Smooth muscle cell (in vitro differentiated cells): ENCODE results near the gene CRKL. TPM values are rescaled to one million over a fixed set of nuclear protein-coding genes. Genes with fewer than 3 reads are reported as not detected.
"Not testable (repeated sequence)": the region's sequence is repeated elsewhere in the genome, so short reads cannot be mapped to it uniquely, and the experiment has no call there.

Experiments
- DNase-seq: peaks from one replicate; lab custom pipeline; 2025; ENCODE audit not compliant: unreplicated experiment; lab: John Stamatoyannopoulos, UW
- H2AFZ ChIP-seq: fragments of 200-600 bp; sonication (generic); 2 replicates; pipeline ENCODE4 v1.6.0; 2016; ENCODE audit warnings: antibody characterized with exemption, low read depth, mild to moderate bottlenecking
- H3F3A ChIP-seq: fragments of 200-600 bp; sonication (generic); 2 replicates; pipeline ENCODE4 v1.6.0; 2017; ENCODE audit warnings: antibody characterized with exemption, low read depth
- H3K27ac ChIP-seq: fragments of 200-600 bp; sonication (generic); 2 replicates; pipeline ENCODE4 v1.5.1; 2016; ENCODE audit warnings: low read depth, mild to moderate bottlenecking
- H3K27me3 ChIP-seq: fragments of 200-600 bp; sonication (generic); 2 replicates; pipeline ENCODE4 v1.6.1; 2016; ENCODE audit warnings: low read depth, mild to moderate bottlenecking
- H3K36me3 ChIP-seq: fragments of 200-600 bp; sonication (generic); 2 replicates; pipeline ENCODE4 v1.5.1; 2016; ENCODE audit warnings: low read depth
- H3K4me1 ChIP-seq: fragments of 200-600 bp; sonication (generic); 2 replicates; pipeline ENCODE4 v1.5.1; 2016; ENCODE audit warnings: low read depth
- H3K4me2 ChIP-seq: fragments of 200-600 bp; sonication (generic); 2 replicates; pipeline ENCODE4 v1.6.0; 2016; ENCODE audit warnings: mild to moderate bottlenecking
- H3K4me3 ChIP-seq: fragments of 200-600 bp; sonication (generic); 2 replicates; pipeline ENCODE4 v1.5.1; 2016; ENCODE audit warnings: mild to moderate bottlenecking
- H3K79me2 ChIP-seq: fragments of 200-600 bp; sonication (generic); 2 replicates; pipeline ENCODE4 v1.6.0; 2016; ENCODE audit warnings: low read depth, mild to moderate bottlenecking
- H3K9ac ChIP-seq: fragments of 200-600 bp; sonication (generic); 2 replicates; pipeline ENCODE4 v1.6.0; 2016; ENCODE audit warnings: low read depth
- H3K9me3 ChIP-seq: fragments of 200-600 bp; sonication (generic); replicated peaks from 2 replicates; pipeline ENCODE4 v1.5.1; 2016; ENCODE audit warnings: low read depth
- H4K20me1 ChIP-seq: fragments of 200-600 bp; sonication (generic); 2 replicates; pipeline ENCODE4 v1.6.0; 2016; ENCODE audit warnings: low read depth
- WGBS: methylation state at CpG from one replicate; pipeline ENCODE4 v1.1.7; 2016; ENCODE audit warnings: low lambda C conversion rate; 5-methylcytosine and 5-hydroxymethylcytosine counted together
- polyA plus RNA-seq: library from polyadenylated mRNA; unstranded; fragments of >200 nt; fragmentation: Nextera tagmentation; extraction: Ambion mirVana; gene quantifications from 2 replicates; pipeline ENCODE4 v1.2.1, GENCODE V29; 2016
- total RNA-seq: library from RNA; depleted of rRNA; stranded (reverse); fragments of >200 nt; gene quantifications from 2 replicates; pipeline ENCODE4 v1.2.3, GENCODE V29; 2014
- TF ChIP-seq, protein P1 (sequence below): fragments of 200-600 bp; sonication (generic); IDR thresholded peaks from 2 replicates; pipeline ENCODE4 v1.5.1; 2017; ENCODE audit warnings: borderline replicate concordance, mild to moderate bottlenecking, antibody characterized with exemption; ENCODE audit not compliant: insufficient read depth, poor library complexity, severe bottlenecking

CRKL gene
- total and polyA plus RNA-seq, 2 experiments from 2014 or later = 26.6 to 40.9 TPM

- Histone ChIP-seq H3K27ac (no peak overlapping the region), H3K79me2 (no peaks in the 10 kb centered on the region), H3F3A (no peaks in the 10 kb centered on the region), H4K20me1 (no peaks in the 10 kb centered on the region), H3K4me2 (no peak overlapping the region), H3K4me1 (no peaks in the 10 kb centered on the region), H3K9ac (no peak overlapping the region), H3K4me3 (no peak overlapping the region), H3K36me3 (no peaks in the 10 kb centered on the region), H3K9me3 (no peaks in the 10 kb centered on the region), H3K27me3 (no peaks in the 10 kb centered on the region), H2AFZ (no peak overlapping the region)
- WGBS = 81% methylated on average over 3 of the region's 3 CpGs
- TF ChIP-seq, protein P1, sequence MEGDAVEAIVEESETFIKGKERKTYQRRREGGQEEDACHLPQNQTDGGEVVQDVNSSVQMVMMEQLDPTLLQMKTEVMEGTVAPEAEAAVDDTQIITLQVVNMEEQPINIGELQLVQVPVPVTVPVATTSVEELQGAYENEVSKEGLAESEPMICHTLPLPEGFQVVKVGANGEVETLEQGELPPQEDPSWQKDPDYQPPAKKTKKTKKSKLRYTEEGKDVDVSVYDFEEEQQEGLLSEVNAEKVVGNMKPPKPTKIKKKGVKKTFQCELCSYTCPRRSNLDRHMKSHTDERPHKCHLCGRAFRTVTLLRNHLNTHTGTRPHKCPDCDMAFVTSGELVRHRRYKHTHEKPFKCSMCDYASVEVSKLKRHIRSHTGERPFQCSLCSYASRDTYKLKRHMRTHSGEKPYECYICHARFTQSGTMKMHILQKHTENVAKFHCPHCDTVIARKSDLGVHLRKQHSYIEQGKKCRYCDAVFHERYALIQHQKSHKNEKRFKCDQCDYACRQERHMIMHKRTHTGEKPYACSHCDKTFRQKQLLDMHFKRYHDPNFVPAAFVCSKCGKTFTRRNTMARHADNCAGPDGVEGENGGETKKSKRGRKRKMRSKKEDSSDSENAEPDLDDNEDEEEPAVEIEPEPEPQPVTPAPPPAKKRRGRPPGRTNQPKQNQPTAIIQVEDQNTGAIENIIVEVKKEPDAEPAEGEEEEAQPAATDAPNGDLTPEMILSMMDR = no peak
- DNase-seq = no peak
These were observed 10.8 kb upstream of the CRKL start for GRCh38 chr22:20906387-20906767.

DNA sequence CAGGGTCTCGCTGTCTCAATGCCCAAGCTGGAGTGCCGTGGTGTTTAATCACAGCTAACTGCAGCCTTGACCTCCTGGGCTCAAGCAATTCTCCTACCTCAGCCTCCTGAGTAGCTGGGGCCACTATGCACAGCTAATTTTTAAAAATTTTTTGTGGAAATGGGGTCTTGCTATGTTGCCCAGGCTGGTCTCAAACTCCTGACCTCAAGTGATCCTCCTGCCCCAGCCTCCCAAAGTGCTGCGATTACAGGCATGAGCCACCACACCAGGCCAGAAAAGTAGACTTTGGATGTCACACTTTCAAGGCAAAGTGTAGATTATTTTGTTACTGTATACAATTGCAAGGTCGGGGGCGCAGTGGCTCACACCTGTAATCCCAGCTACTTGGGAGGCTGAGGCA is 8.5 kb upstream of the CRKL start:
- not testable (repeated sequence) for H3K36me3 ChIP-seq, H3K27me3 ChIP-seq, H3K4me1 ChIP-seq, H4K20me1 ChIP-seq, H3K9me3 ChIP-seq, DNase-seq, H3K4me2 ChIP-seq, H3K27ac ChIP-seq, H3K4me3 ChIP-seq, H3K79me2 ChIP-seq, H2AFZ ChIP-seq, H3F3A ChIP-seq, H3K9ac ChIP-seq
- WGBS = 94% methylated on average over 5 of the region's 5 CpGs

DNA sequence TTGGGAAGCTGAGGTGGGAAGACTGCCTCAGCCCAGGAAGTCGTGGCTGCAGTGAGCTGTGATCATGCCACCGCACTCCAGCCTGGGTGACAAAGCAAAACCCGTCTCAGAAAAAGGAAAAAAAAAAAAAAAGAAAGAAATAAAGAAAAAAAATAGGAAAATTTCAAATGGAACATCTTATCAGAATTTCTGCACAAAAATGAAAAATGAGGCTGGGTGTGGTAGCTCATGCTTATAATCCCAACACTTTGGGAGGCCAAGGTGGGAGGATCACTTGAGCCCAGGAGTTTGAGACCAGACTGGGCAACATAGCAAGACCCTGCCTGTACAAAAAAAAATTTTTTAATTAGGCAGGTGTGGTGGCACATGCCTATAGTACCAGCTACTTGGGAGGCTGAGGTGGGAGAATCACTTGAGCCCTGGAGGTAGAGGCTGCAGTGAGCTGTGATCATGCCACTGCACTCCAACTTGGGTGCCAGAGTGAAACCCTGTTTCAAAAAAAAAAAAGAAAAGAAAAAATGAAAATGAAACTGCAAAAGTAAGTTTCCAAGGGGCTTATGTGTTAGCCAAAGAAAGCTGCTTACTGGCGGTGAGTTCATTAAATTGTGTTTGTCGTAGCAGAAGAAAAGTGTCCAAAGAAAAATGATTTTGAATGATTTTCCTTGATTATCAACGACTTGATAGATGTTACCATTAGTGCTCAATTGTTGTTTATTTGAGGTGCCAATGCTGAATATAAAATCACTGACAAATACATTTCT is 7.5 kb upstream of the CRKL start:
- H3K4me1 ChIP-seq = no peaks in the 10 kb centered on the region
- no peak overlapping the region for H3K9ac ChIP-seq
- DNase-seq = no peak
- H3K4me2 ChIP-seq = no peak overlapping the region
- H3F3A ChIP-seq = no peaks in the 10 kb centered on the region
- no peaks in the 10 kb centered on the region for H3K36me3 ChIP-seq
- no peaks in the 10 kb centered on the region for H3K79me2 ChIP-seq
- no peak overlapping the region for H3K27ac ChIP-seq
- TF ChIP-seq, protein P1 = no peak
- 85% methylated on average over 6 of the region's 6 CpGs for WGBS
- H3K27me3 ChIP-seq = no peaks in the 10 kb centered on the region
- no peak overlapping the region for H2AFZ ChIP-seq
- no peak overlapping the region for H3K4me3 ChIP-seq
- H4K20me1 ChIP-seq = no peaks in the 10 kb centered on the region
- no peaks in the 10 kb centered on the region for H3K9me3 ChIP-seq

DNA sequence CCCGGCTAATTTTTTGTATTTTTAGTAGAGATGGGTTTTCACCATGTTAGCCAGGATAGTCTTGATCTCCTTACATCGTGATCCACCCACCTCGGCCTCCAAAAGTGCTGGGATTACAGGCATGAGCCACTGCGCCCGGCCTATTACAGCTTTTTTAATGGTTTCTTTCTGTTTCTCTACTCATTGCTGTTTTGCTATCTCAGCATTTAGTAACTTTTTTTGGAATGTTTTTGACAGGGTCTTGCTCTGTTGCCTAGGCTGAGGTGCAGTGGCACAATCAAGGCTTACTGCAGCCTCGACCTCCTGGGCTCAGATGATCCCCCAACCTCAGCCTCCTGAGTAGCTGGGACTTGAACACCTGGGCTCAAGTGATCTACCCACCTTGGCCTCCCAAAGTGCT is 4.7 kb upstream of the CRKL start:
- no peaks in the 10 kb centered on the region for H3K36me3 ChIP-seq
- 90% methylated on average over 6 of the region's 6 CpGs for WGBS
- H3K4me2 ChIP-seq = no peak overlapping the region
- no peak for DNase-seq
- no peak overlapping the region for H3K9ac ChIP-seq
- H3K4me3 ChIP-seq = no peak overlapping the region
- peaks cover 2% of the 10 kb centered on the region for H3K79me2 ChIP-seq
- H2AFZ ChIP-seq = no peak overlapping the region
- H4K20me1 ChIP-seq = no peaks in the 10 kb centered on the region
- no peak overlapping the region for H3K27ac ChIP-seq
- no peaks in the 10 kb centered on the region for H3F3A ChIP-seq
- no peaks in the 10 kb centered on the region for H3K27me3 ChIP-seq
- TF ChIP-seq, protein P1 = no peak
- H3K4me1 ChIP-seq = no peaks in the 10 kb centered on the region
- H3K9me3 ChIP-seq = no peaks in the 10 kb centered on the region
